Activated CD8-positive, alpha-beta memory T cell treated with anti-CD3 and anti-CD28 coated beads for 4 hours (primary cell): Measurements from ENCODE around the gene OPN1MW.
"Not testable (repeated sequence)": the region's sequence is repeated elsewhere in the genome, so short reads cannot be mapped to it uniquely, and the experiment has no call there.

Source experiments
- DNase-seq, 2 donors: peaks; one replicate each; pipeline ENCODE4 v3.0.0-alpha.2; 2020; ENCODE audit warnings: low read depth in 2 of 2

Gene OPN1MW

DNA sequence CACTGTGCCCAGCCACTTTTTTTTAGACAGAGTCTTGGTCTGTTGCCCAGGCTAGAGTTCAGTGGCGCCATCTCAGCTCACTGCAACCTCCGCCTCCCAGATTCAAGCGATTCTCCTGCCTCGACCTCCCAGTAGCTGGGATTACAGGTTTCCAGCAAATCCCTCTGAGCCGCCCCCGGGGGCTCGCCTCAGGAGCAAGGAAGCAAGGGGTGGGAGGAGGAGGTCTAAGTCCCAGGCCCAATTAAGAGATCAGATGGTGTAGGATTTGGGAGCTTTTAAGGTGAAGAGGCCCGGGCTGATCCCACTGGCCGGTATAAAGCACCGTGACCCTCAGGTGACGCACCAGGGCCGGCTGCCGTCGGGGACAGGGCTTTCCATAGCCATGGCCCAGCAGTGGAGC, at the start of gene OPN1MW:
Gene OPN1MW, plus strand, starts transcription at position 301 of the 400 bp plus-strand sequence. Its CDS starts 82 bp downstream, at position 383.
- DNase-seq = not testable (repeated sequence)

DNA sequence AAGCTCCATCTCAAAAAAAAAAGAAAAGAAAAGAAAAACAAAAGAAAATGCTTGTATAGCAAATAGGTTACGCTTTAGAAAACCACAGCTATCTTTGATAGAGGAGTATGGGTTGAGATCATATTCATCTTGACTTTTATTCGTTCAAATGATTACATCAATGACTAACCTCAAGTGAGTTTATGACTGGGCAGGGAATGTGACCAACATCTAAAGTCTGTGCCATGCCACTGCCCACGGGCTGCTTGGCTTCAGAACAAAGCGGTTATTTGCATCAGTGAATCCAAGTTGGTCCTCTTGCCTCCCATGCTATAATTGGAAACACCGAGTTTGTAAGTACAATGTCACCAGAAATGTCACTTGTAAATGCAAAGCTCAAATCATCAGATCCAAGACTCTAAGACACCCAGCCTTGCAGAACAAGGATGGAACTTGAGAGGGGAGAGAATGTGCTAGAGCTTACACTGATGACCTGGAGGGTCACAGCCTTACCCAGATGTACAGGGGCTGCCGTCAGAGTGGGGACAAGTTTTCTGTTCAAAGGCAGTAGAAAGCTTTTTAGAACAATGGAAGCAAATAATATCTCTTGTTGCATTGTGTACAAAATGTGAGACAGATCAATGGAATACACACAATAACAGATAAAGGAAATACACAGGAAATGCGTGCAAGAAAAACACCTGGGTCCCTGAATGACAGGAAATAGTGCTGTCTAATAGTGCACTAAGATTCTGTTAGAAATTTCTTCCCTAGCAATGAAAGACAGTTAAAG, 46.8 kb upstream of the OPN1MW start:
- DNase-seq = no peak

DNA sequence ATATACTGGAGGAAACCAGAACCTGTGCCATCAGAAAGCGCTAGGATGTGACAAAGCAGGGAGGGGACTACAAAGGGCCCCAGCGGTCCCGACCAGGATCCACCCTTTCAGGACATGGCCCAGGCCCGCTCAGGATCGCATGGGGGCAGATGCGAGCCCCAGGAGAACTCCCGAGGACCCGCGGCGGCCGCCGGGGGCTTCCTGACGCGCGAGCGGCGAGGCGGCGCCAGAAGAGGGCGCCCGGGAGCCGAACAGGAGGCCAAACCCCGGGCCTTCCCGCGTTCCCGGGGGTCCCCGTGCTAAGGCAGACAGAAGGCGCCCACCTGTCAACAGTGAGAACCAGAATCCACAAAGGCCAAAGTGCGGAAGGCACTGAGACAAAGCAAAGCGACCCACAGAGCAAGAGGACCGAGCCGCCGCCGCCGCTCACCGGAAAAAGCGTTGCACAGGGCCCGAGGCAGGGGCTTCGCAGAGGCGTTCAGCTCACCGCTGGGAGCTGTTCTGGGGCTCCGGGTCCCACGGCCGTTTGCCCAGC, 45.7 kb upstream of the OPN1MW start:
- DNase-seq = peak; percentile 36 to 42

DNA sequence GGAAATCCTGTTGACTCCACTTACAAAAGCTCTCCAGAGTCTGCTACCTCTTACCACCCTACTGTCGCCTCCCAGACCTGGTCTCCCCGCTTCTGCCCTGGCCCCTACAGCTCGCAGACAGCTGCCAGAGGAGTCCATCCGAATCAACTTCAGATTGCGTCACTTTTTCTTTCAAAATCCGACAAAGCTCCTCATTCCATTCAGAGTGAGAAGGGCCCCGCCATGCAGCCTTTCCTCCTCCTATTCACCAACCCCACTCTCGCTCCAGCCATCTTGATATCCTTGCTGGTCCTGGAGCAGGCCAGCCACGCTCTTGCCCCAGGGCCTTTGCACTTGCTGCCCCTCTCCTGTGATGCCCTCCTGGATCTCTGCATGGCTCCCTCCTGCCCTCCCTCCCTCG, 43.5 kb upstream of the OPN1MW start:
- no peak for DNase-seq

DNA sequence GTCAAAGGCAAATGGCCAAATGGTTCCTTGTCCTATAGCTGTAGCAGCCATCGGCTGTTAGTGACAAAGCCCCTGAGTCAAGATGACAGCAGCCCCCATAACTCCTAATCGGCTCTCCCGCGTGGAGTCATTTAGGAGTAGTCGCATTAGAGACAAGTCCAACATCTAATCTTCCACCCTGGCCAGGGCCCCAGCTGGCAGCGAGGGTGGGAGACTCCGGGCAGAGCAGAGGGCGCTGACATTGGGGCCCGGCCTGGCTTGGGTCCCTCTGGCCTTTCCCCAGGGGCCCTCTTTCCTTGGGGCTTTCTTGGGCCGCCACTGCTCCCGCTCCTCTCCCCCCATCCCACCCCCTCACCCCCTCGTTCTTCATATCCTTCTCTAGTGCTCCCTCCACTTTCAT, 42.2 kb upstream of the OPN1MW start:
- DNase-seq = no peak

DNA sequence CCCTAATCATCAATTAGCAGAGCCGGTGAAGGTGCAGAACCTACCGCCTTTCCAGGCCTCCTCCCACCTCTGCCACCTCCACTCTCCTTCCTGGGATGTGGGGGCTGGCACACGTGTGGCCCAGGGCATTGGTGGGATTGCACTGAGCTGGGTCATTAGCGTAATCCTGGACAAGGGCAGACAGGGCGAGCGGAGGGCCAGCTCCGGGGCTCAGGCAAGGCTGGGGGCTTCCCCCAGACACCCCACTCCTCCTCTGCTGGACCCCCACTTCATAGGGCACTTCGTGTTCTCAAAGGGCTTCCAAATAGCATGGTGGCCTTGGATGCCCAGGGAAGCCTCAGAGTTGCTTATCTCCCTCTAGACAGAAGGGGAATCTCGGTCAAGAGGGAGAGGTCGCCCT, 41.7 kb upstream of the OPN1MW start:
- no peak for DNase-seq

DNA sequence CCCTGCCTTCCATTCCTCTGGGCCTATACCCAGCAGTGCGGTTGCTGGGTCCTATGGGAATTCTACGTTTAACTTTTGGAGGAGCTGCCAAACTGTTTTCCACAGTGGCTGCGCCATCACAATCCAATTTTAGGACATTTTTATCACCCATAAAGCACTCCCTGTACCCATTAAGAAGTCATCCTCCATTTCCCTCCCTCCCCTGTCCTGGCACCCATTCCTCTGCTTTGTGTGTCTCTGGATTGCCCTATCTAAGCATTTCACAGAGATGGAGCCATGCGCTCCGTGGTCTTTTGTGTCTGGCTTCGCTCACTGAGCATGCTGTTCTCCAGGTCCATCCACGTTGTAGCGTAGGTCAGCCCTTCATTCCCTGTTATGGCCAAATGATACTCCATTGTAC, 40.0 kb upstream of the OPN1MW start:
- no peak for DNase-seq

DNA sequence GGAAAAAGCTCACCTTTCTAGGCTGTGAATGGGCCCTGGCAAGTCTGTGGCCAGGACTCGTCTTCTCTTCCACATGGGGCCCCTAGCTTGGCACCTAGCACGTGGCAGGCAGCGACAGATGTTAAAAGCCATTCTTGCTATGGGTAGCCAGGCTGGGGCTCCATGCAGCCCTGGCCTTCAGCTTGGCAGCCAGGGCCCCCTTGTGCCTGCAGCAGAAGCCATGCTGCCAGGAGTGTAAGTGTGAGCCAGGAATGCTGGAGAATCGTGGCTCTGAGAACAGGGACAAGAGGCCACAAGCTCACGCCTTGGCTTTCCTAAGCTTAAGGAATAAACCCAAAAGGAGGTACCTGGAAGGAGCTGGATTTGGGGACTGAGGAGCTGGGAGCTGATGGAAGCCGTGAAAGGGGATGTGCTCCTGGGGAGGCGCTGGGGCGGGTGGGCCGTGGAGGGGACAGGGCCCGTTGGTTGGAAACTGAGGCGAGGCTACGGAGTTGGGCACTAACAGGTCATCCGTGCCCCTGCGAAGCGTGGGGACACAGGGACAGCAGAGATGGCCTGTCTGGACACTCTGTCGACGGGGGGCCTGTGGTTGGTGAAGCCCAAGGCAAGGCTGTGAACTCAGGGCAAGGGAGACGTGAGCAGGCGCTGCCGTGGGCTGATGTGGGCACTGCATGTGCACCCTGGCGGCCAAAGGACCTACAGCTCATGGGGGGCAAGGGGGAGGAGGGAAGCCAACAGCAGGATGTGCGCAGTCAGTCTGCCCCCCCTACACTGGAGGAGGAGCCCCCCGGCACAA, 39.2 kb upstream of the OPN1MW start:
- no peak for DNase-seq

DNA sequence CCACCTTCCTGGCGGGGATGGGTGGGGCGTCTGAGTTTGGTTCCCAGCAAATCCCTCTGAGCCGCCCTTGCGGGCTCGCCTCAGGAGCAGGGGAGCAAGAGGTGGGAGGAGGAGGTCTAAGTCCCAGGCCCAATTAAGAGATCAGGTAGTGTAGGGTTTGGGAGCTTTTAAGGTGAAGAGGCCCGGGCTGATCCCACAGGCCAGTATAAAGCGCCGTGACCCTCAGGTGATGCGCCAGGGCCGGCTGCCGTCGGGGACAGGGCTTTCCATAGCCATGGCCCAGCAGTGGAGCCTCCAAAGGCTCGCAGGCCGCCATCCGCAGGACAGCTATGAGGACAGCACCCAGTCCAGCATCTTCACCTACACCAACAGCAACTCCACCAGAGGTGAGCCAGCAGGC, 38.4 kb upstream of the OPN1MW start, which contains the start of gene OPN1LW:
Gene OPN1LW, plus strand, starts transcription at position 234 of the 400 bp plus-strand sequence. Its CDS starts 41 bp downstream, at position 275.
- not testable (repeated sequence) for DNase-seq

DNA sequence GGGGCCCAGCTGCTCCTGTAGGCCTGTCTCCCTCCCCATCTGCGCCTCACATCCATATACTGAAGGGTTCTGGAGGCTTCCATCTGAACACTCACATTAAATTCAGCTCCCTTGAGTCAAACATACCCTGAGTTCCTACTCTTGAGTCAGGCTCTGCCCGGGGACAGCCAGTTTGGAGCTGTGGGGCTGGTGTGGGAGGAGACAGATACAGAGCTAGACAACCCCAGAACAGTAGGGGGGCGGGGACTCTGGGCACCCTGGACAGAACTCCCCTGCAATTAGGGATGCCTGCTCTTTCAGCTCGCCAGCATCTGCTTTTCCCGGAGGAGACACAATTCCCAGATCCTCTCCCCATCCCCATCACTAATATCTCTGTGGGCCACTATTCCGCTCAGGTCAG, 31.4 kb upstream of the OPN1MW start:
- DNase-seq = not testable (repeated sequence)

DNA sequence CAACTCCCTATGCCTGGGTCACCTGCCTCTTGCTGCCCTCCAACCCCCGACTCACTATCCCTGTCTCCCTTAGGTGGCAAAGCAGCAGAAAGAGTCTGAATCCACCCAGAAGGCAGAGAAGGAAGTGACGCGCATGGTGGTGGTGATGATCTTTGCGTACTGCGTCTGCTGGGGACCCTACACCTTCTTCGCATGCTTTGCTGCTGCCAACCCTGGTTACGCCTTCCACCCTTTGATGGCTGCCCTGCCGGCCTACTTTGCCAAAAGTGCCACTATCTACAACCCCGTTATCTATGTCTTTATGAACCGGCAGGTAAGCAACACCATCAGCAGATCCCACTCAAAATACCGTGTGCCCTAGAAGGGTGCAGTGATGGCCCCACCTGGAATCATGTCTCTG, 26.2 kb upstream of the OPN1MW start:
- DNase-seq = not testable (repeated sequence)

DNA sequence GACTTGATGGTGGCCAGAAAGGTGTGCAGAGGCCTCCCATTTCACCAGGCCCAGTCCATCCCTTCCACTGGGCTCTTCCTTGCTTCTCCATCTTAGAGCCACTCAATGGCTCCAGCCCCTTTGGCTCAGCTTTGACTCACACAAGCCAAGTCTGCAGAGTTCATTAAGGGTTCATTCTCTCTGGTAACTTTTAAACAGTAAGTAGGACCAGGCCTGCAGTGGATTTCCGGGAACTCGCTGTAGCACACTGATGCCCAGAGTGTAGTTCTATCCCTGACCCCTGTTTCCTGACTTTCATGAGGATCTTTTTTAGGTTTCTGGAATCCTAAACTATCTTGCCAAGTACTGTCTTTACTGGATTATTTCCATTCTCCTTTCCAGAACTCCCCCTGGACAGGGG, 25.2 kb upstream of the OPN1MW start:
- not testable (repeated sequence) for DNase-seq

DNA sequence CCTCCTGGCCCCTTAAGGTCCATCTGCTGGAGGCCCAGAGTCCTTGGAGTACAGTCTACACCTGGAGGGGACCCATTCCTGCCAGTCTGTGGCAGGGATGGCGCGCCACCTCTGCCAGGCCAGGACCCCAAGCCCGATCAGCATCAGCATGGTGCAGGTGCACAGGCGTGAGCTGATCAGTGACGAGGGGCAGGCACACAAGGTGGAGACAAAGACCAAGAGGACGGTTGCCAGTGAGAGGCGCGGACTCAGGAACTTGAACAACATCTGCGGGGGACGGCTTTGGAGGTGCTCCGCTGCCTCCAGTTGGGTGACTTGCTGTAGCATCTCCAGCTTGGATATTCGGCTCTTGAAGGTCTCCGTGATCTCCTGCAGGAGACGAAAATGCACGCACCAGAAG, 23.1 kb upstream of the OPN1MW start:
- not testable (repeated sequence) for DNase-seq

DNA sequence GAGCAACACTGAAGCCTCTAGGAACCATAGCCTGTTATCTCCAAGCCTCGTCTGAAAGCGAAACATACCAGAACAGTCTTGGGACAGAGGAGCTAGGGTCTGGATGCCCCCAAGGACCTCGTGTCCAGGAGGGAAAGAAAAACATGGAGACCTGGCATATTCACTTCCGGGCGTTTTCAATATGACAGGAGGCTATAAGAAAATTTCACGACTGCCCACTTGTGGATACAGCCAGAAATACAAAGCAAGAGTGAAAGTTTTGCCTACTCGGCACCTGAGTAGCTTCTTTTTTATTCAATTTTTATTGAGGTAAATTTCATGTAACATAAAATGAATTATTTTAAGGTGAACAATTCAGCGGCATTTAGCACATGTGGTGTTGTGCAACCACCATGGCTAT, 17.5 kb upstream of the OPN1MW start:
- DNase-seq = not testable (repeated sequence)

DNA sequence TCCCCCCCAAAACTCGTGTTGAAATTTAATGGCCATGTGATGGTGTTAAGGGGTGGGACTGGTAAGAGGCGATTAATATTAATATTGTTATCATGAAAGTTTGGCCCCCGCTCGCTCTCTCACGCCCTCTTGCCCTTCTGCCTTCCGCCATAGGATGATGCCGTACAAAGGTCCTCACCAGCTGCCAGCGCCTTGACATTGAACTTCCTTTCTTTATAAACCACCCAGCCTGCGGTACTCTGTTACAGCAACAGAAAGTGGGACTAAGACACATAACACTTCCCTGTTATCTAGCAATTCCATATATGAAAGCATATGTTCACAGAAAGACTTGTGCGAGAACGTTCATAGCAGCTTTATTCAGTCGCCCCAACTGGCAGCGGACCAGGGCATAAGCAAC, 14.0 kb upstream of the OPN1MW start:
- not testable (repeated sequence) for DNase-seq

DNA sequence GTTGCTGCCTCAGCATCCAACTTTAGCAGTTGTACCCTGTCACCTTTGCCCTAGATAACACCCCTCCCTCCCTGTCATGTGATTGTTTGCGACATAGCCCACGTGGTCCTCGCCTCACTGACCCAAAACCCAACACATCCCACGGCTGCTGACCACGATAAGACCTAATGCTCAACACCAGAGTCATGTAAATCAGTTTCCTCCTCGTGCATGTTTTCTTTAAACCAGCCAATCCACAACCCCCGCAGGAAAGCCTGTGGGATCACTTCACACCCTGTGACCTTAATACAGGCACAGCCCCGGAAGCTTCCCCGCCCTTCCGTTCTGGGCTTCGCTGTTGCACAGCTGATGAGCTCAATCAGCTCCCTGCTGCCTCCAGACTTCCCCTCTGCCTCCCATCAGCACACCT, 9.9 kb upstream of the OPN1MW start:
- not testable (repeated sequence) for DNase-seq

DNA sequence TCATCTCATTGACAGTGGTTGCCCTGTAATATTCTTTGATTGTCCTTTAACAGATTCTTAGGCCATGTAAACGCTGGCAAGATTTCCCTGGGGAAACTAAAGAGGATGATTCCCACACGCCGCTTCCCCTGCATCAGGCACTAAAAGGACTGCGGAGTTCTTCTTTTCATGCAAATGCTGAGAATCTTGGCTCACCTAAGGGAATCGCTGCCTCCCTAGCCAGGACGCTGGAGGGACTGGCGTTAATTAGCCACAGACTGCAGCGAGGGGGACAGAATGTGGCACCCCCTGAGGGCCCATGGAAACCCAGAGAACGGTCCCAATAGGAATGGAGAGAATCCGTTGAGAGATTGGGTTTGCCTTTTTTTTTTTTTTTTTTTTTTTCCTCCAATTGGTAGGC, 8.0 kb upstream of the OPN1MW start:
- not testable (repeated sequence) for DNase-seq

DNA sequence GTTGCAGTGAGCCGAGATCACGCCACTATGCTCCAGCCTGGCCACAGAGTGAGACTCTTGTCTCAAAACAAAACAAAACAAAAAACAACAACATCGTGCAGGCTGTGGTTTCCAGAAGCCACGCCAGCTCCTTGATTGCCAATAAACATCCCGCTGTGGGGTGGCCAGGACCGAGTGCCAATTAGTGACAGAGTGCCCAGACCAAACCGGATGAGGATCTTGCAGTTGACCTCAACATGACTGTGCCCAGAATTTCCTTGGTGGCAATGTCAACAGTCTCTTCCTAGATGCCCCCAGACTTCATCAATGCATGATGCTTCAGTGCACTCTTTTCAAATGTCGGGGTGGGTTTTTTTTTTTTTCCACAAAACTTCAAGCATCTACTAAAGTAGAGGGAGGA, 1.4 kb downstream of the OPN1MW start:
- DNase-seq = not testable (repeated sequence)

DNA sequence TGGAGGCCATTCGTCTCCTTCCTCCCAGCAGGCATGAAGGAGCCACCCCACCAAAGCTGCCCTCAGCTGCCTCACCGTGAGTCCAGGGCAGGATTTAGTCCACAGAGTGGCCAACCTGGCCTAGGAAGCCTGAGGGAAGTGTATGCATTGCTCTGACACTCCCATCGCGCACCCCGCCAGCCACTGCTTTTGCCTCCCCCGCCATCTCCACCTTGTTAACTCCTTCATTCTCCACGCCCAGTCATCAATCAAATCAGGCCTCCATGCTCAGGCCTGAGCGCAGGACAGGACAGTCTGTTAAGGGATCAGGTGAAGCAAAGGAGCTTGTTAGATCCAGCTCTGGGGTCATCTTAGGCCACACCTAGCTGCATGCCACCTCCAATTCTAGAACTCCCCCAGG, 10.4 kb downstream of the OPN1MW start:
- DNase-seq = not testable (repeated sequence)

DNA sequence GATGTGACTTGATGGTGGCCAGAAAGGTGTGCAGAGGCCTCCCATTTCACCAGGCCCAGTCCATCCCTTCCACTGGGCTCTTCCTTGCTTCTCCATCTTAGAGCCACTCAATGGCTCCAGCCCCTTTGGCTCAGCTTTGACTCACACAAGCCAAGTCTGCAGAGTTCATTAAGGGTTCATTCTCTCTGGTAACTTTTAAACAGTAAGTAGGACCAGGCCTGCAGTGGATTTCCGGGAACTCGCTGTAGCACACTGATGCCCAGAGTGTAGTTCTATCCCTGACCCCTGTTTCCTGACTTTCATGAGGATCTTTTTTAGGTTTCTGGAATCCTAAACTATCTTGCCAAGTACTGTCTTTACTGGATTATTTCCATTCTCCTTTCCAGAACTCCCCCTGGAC, 11.9 kb downstream of the OPN1MW start:
- DNase-seq = not testable (repeated sequence)

DNA sequence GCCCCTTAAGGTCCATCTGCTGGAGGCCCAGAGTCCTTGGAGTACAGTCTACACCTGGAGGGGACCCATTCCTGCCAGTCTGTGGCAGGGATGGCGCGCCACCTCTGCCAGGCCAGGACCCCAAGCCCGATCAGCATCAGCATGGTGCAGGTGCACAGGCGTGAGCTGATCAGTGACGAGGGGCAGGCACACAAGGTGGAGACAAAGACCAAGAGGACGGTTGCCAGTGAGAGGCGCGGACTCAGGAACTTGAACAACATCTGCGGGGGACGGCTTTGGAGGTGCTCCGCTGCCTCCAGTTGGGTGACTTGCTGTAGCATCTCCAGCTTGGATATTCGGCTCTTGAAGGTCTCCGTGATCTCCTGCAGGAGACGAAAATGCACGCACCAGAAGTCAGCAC, 14.1 kb downstream of the OPN1MW start:
- not testable (repeated sequence) for DNase-seq

DNA sequence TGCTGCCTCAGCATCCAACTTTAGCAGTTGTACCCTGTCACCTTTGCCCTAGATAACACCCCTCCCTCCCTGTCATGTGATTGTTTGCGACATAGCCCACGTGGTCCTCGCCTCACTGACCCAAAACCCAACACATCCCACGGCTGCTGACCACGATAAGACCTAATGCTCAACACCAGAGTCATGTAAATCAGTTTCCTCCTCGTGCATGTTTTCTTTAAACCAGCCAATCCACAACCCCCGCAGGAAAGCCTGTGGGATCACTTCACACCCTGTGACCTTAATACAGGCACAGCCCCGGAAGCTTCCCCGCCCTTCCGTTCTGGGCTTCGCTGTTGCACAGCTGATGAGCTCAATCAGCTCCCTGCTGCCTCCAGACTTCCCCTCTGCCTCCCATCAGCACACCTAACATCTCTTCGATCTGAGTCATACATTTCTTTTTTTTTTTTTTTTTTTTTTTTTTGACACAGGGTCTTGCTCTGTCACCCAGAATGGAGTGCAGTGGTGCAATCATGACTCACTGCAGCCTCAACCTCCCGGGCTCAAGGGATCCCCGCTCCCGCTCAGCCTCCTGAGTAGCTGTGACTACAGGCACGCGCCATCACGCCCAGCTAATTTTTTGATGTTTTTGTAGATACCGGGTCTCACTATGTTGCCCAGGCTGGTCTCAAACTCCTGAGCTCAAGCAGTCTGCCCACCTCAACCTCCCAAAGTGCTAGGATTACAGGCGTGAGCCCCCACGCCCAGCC, 27.4 kb downstream of the OPN1MW start:
- DNase-seq = not testable (repeated sequence)
